Measurements from ENCODE around the gene TAF11L3. TPM values are rescaled to one million over a fixed set of nuclear protein-coding genes. Genes with fewer than 3 reads are reported as not detected.
"Not testable (repeated sequence)": the region's sequence is repeated elsewhere in the genome, so short reads cannot be mapped to it uniquely, and the experiment has no call there.

TAF11L3 gene
- total RNA-seq, 3 donors from 2014 or later, result not detected

GRCh38 chr5:17528369-17528768 is 10.2 kb downstream of the TAF11L3 start, which contains the start of gene TAF11L6:
TAF11L6 (plus strand) TSS chr5:17528669.
- H3K9me3 ChIP-seq; ATAC-seq; H3K4me1 ChIP-seq (ENCODE audit: low read depth); H3K36me3 ChIP-seq (ENCODE audit: low read depth); DNase-seq; H3K4me3 ChIP-seq; intact Hi-C loops (cut with DNase I, micrococcal nuclease): not testable (repeated sequence)

Other genes starting within 250 kb of the TAF11L3 start
- not detected for gene TAF11L2, start 20.1 kb upstream of the TAF11L3 start, total RNA-seq
- not detected for gene TAF11L4, start 3.4 kb downstream of the TAF11L3 start, total RNA-seq
- gene TAF11L5, start 6.9 kb downstream of the TAF11L3 start, total RNA-seq, result not detected
- not detected for gene TAF11L6, start 10.3 kb downstream of the TAF11L3 start, total RNA-seq
- gene TAF11L7, start 67.4 kb downstream of the TAF11L3 start, total RNA-seq, result not detected
- gene TAF11L8, start 72.6 kb downstream of the TAF11L3 start, total RNA-seq, result not detected
- not detected for gene TAF11L9, start 76.0 kb downstream of the TAF11L3 start, total RNA-seq
- not detected for gene TAF11L10, start 79.5 kb downstream of the TAF11L3 start, total RNA-seq
- gene TAF11L11, start 85.8 kb downstream of the TAF11L3 start, total RNA-seq, result not detected
- not detected for gene TAF11L12, start 92.0 kb downstream of the TAF11L3 start, total RNA-seq
- gene TAF11L13, start 113.7 kb downstream of the TAF11L3 start, total RNA-seq, result not detected
- not detected for gene TAF11L14, start 116.1 kb downstream of the TAF11L3 start, total RNA-seq

All from mucosa of descending colon (tissue), 3 donors.